Activated T-cell treated with anti-CD3 and anti-CD28 coated beads, Interleukin-2, amount 50 U/mL, for 48 hours (primary cell): ENCODE measurements around the gene DNAH14.
"Not testable (repeated sequence)": the region's sequence is repeated elsewhere in the genome, so short reads cannot be mapped to it uniquely, and the experiment has no call there.

ENCODE experiments used
- DNase-seq, 2 experiments: peaks; one replicate each; pipeline ENCODE4 v3.0.0-alpha.2; 2020

DNAH14 gene

DNA sequence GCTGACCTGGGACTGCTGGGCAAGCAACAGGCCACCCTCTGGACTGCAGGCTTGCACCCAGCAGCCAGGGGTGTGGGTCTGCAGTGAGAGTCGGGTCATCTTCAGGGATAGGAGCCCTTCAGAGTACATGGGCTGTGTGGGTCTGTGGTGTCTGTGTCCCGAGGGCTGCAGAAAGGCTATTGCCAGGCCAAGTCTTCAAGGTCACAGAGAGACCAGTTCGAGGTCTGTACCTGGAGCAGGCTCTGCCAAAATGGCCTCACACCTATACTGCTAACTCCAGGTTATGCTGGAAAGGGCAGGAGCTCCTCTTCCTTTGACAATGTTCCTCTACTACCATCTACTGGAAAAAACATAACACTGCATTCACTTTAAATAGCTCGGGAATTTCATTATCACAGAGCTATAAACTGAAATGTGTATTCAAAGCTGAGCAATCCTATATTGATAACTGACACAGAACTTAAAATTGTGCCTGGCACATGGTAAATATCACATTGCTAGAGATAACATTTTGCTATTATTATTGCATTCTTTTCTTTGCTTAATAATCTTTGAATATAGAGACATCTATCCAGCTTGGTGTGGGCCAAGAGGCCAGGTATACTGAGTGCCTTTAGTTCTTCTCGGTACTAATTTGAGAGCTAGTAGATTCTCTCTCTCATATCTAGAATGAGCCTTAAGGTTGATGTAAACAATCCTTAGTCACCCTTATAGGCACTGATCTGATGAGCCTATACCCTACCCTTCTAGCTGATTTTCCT is 6.9 kb upstream of the DNAH14 start:
- no peak for DNase-seq

DNA sequence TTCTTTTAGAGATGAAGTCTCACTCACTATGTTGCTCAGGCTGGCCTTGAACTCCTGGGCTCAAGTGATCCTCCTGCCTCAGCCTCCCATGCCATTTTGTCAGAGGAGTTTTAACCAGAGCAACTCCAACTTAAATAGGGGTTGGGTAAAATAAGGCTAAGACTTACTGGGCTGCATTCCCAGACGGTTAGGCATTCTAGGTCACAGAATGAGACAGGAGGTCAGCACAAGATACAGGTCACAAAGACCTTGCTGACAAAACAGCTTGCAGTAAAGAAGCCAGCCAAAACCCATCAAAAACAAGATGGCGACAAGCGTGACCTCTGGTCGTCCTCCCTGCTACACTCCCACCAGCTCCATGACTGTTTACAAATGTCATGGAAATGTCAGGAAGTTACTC is 5.7 kb upstream of the DNAH14 start:
- DNase-seq: no peak

DNA sequence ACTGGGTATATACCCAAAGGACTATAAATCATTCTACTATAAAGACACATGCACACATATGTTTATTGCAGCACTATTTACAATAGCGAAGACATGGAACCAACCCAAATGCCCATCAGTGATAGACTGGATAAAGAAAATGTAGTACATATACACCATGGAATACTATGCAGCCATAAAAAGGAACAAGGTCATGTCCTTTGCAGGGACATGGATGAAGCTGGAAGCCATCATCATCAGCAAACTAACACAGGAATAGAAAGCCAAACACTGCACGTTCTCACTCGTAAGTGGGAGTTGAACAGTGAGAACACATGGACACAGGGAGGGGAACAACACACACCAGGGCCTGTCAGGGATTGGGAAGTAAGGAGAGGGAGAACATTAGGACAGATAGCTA is 1.8 kb upstream of the DNAH14 start:
- not testable (repeated sequence) for DNase-seq

DNA sequence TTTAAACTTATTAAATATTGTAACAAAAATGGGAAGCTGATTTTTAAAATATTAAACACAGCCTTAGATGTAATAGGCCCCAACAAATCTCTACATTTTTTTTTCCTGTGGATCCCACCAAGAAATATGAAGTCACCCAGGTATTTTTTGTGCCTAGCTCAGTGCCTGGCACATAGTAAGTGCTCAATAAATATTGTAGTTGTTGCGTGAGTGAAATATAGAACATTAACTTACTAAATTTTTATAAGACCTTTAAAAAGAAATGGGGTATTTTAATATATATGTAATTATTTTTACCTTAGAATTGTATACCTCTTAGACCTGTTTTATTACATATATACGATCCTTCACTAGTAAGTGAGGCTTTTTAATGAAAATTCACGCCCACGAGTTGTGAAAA is 569 bp upstream of the DNAH14 start:
- DNase-seq: no peak

DNA sequence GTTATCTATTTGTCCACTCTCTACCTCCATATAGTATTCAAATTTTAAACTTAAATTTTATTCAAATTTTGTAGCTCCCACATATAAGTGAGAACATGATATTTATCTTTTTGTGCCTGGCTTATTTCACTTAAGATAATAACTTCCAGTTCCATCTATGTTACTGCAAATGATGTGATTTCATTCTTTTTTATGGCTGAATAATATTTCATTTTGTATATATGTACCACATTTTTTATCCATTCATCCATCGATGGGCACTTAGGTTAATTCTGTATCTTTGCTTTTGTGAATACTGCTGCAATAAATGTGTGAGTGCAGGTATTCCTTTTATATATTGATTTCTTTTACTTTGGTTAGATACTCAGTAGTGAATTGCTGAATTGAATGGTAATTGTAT is 2.1 kb downstream of the DNAH14 start:
- DNase-seq: no peak

DNA sequence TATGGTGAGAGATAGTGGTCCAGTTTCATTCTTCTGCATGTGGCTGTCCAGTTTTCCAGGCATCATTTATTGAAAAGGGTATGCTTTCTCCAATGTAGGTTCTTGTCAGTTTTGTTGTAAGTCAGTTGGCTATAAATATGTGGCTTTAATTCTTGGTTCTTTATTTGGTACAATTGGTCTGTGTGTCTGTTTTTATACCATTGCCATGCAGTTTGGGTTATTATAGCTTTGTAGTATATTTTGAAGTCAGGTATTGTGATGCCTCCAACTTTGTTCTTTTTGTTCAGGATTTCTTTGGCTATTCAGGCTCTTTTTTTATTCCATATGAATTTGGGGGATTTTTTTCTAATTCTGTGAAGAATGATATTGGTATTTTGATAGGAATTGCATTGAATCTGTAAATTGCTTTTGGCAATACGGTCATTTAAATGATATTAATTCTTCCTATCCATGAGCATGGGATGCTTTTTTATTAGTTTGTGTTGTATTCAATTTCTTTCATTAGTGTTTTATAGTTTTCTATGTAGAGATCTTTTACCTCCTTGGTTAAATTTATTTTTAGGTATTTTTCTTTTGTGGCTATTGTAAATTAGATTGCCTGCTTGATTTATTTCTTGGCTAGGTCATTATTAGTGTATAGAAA is 3.3 kb downstream of the DNAH14 start:
- DNase-seq: no peak

DNA sequence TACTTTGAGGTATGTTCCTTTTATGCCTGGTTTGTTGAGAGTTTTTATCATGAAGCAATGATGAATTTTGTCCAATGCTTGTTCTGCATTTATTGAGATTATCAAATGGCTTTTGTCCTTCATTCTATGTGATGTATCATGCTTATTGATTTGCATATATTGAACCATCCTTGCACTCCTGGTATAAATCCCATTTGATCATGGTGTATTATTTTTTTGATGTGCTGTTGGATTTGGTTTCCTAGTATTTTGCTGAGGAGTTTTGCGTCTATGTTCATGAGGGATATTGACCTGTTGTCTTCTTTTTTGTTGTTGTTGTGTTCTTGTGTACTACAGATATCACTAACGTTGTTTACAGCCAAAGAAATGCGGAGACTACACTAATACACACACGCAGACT is 4.1 kb downstream of the DNAH14 start:
- no peak for DNase-seq

DNA sequence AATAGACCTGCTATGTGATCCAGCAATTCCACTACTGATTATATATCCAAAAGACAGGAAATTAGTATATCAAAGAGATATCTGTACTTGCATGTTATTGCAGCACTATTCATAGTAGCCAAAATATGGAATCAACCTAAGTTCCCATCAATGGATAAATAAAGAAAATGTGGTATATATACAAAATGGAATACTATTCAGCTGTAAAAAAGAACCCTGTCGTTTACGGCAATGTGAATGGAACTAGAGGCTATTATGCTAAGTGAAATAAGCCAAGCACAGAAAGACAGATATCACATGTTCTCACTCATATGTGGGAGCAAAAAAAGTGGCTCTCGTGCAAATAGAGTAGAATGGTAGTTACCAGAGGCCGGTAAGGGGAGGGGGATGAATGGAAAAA is 9.2 kb downstream of the DNAH14 start:
- DNase-seq: no peak

DNA sequence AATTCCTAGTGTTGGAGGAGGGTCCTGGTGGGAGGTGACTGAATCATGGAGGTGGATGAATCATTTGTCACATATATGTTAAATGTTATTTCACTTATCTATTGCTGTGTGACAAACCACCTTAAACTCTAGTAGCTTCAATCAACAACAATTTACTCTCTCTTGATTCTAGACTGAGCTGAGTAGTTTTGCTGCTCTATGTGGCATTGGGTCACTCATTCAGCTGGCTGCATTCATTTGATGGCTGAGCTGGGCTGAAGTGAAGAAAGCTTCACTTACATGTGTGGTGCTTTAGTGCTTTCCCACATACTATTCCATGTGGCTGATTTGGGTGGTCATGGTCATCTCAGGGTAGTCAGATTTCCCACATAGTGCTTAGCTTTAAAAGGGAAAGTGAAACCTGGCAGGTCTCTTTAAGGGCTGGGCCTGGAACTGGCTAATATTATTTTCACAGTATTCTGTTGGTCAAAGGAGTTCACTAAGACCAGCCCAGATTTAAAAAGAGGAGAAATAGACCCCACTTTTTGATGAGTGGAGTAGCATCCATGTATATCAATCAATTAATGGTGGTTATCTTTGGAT is 10.5 kb downstream of the DNAH14 start:
- DNase-seq: no peak

DNA sequence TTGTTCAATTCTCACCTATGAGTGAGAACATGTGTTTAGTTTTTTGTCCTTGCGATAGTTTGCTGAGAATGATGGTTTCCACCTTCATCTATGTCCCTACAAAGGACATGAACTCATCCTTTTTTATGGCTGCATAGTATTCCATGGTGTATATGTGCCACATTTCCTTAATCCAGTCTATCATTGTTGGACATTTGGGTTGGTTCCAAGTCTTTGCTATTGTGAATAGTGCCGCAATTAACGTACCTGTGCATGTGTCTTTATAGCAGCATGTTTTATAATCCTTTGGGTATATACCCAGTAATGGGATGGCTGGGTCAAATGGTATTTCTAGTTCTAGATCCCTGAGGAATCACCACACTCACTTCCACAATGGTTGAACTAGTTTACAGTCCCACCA is 11.3 kb downstream of the DNAH14 start:
- DNase-seq: not testable (repeated sequence)

DNA sequence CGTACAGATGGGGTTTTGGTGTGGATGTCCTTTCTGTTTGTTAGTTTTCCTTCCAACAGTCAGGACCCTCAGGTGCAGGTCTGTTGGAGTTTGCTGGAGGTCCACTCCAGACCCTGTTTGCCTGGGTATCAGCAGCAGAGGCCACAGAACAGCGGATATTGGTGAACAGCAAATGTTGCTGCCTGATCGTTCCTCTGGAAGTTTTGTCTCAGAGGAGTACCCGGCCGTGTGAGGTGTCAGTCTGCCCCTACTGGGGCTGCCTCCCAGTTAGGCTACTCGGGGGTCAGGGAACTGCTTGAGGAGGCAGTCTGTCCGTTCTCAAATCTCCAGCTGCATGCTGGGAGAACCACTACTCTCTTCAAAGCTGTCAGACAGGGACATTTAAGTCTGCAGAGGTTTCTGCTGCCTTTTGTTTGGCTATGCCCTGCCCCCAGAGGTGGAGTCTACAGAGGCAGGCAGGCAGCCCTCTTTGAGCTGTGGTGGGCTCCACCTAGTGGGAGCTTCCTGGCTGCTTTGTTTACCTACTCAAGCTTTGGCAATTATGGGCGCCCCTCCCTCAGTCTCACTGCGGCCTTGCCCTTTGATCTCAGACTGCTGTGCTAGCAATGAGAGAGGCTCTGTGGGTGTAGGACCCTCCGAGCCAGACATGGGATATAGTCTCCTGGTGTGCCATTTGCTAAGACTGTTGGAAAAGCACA is 16.3 kb downstream of the DNAH14 start:
- DNase-seq: not testable (repeated sequence)

DNA sequence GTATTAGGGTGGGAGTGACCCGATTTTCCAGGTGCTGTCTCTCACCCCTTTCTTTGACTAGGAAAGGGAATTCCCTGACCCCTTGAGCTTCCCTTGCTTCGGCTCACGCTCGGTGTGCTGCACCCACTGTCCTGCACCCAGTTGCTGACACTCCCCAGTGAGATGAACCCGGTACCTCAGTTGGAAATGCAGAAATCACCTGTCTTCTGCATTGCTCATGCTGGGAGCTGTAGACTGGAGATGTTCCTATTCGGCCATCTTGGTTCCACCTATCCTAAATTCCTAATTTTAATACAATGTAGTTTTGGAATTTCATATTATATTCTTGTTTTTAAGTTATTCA is 16.8 kb downstream of the DNAH14 start:
- not testable (repeated sequence) for DNase-seq

DNA sequence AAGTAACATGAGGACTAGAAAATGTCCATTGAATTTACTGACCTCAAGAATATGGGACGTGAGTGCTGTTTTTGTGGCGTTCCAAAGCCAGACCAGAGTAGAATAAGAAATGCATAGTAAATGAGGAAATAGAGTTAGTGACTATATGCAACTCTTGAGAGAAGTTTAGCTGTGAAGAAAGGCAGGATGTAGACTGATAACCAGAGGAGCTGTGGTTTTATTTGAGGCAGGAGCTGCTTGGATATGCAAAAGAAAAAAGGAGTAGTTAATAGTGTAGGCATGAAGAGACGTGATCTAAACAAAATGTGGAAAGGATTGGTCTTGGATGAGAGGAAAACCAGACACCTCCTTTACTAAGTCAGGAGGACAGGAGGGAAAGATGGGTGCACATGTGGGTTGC is 28.2 kb downstream of the DNAH14 start:
- DNase-seq: no peak

DNA sequence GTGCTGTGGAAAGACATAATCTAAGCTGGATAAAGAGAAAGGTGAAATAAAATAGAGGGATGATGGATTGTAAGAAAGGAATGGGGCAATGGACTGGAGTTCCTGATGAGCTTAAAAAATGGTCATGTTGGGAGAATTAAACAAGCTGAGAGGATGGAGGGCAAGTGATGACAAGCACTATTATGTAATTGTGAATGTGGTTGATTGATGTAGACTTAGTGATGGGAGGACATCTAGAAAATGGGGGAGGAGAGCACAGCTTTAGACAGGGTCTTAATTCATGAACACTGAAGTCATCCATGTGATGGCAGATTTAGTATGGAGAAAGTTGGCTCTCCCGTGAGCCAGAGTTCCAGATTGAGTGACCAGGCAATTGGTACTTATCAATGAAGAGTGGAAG is 29.0 kb downstream of the DNAH14 start:
- no peak for DNase-seq

DNA sequence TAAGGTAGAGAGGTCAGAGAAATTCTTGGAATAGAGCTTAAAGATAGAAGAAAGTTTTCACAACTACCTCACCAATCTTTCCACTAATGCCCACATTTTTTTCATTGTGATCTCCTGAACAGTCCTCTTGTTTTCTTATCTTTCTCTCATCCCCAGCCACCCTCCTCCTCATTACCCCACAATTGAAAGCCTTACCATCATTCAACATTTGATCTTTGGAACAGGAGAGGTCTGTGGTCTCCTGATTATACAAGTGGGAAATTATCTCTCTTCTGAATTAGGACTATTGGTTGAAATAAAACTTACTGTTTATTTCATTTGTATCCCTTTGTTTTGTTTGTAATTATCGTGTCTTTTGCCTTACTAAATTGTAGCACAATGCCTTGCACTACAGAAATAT is 29.6 kb downstream of the DNAH14 start:
- no peak for DNase-seq

DNA sequence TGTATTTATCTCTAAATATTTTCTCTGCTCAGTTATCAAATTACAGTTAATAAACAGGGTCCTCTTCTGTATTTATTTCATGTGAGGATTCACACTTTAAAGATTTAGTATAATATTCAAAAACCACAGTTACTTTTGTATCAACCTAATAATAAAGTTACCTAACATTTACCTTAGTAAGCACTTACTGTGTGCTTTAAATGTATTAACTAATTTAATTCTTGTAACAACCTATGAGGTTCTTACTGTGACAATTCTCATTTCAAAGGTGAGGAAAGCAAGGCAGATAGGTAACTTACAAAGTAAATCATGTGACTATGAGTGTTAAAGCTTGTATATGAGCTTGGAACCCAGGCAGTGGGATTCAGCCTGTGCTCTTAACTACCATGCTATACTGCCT is 30.2 kb downstream of the DNAH14 start:
- no peak for DNase-seq

DNA sequence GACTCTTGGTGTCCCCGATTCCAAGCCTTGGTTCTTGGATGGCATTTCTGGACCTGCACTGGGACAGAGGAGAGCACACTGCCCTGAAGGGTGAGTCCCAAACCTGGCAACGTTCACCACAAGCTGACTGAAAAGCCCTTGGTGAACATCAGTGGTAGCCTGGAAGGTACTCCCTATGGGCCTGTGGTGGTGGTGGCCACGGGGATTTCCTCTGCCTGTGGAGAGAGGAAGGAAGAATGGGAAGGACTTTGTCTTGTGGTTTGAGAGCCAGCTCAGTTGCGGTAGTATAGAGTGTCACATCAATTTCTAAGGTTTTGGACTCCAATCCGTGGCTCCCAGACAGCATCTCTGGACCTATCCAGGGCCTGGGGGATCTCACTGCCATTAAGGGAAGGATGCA is 50.7 kb downstream of the DNAH14 start:
- DNase-seq: no peak

DNA sequence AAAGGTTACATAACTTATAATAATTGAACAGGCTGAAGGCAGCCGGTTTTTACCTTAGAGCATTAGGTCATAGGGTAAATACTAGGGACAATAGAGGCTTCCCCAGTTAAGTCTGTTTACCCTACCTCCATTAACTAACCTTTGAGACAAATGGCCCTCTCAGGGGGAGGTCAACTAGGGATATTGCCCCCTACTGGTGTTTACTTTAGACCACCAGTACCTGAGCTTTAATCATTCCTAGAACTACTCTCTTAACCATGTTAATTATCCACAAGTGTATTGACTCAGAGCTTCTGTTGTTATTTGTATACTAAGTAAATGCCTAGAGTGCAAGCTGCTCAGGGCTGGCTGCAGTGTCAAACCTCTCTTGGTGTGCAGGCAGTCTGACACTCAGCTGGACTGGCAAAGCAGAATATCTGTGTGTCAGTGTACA is 52.5 kb downstream of the DNAH14 start:
- not testable (repeated sequence) for DNase-seq

DNA sequence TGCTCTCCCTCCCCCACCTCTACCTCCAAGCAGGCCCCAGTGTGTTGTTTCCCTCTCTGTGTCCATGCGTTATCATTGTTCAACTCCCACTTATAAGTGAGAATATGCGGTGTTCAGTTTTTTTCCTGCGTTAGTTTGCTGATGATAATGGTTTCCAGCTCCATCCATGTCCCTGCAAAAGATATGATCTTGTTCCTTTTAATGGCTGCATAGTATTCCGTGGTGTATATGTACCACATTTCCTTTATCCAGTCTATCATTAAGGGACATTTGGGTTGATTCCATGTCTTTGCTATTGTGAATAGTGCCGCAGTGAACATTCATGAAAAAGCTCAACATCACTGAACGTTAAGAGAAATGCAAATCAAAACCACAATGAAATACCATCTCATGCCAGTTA is 58.6 kb downstream of the DNAH14 start:
- no peak for DNase-seq

DNA sequence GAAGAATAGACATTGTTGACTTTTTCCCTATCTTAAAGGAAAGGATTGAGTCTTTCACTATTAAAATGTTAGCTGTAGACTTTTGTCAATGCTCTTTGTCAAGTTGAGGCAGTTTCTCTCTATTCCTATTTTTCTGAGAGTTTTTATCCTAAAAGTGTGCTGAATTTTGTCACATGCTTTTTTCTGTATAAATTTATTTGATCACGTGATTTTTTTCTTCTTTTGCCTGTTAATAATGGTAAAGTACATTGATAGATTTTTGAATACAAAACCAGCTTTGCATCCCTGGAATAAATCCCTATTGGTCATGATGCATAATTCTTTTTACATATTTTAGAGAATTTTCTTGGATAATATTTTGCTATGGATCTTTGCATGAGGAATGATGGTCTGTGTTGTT is 60.1 kb downstream of the DNAH14 start:
- DNase-seq: no peak

DNA sequence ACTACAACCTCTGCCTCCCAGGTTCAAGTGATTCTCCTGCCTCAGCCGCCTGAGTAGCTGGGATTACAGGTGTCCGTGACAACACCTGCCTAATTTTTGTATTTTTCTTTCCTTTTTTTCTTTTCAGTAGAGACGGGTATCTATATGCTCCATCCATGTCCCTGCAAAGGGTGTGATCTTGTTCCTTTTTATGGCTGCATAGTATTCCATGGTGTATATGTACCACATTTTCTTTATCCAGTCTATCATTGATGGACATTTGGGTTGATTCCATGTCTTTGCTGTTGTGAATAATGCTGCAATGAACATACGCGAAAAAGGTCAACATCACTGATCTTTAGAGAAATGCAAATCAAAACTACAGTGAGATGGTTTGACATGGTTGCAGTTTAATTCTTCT is 62.1 kb downstream of the DNAH14 start:
- not testable (repeated sequence) for DNase-seq

DNA sequence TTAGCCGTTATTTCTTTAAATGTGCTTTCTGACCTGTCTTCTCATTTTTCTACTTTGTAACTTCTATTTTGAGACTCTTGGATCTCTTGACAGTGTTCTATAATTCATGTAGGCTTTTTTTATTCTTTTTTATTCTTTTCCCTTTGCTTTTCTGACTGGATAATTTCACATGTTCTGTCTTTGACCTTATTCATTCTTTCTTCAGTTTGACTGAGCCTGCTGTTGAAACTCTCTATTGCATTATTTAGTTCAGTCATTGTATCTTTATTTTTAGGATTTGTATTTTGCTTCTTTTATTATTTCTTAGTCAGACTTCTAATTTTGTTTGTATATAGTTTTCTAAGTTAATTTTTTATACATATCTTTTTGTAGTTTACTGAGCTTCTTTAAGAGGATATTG is 66.1 kb downstream of the DNAH14 start:
- no peak for DNase-seq

DNA sequence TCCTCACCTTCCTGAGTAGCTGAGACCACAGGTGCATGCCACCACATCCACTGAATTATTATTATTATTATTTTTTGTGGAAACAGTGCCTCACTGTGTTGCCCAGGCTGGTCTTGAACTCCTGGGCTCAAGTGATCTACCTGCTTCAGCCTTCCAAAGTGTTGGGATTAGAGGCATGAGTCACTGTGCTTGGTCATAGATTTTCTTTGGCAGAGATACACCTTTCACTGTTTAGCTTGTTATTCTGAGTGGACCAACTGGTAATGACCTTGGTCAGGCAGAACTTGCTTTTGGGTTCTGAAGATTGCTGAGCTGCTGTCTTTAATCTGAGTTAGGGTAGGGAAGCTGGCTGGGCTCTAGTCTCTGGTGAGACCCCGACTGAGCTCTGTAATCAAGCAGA is 66.8 kb downstream of the DNAH14 start:
- DNase-seq: no peak

DNA sequence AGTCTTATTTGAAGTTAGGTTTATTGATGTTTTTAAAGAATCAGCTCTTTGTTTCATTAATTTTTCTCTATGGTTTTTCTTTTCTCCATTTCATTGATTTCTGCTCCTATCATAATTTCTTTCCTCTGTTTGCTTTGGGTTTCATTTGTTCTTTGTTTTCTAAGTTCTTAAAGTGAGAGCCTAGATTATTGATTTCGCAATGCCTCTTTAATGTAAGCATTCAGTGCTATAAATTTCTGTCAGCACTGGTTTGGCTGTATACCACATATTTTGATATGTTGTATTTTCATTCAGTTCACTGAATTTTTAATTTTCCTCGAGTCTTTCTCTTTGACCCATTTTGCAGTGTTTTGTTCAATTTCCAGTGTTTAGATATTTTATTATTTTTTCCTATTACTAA is 68.7 kb downstream of the DNAH14 start:
- no peak for DNase-seq
